Muscle layer of duodenum (tissue), 2 donors: ENCODE data around the gene GLCE.

Experiments used
- H3K27ac ChIP-seq: one replicate; pipeline ENCODE4 v1.7.0; 2013; ENCODE audit warnings: mild to moderate bottlenecking, low read length
- H3K27me3 ChIP-seq: one replicate; pipeline ENCODE4 v1.7.0; 2013; ENCODE audit warnings: low read depth, mild to moderate bottlenecking, control low read depth, low read length
- H3K36me3 ChIP-seq, 2 donors: one replicate each; pipeline ENCODE4 v1.7.0; 2013; ENCODE audit warnings: low read length in 2 of 2, control low read depth in 1 of 2, mild to moderate bottlenecking in 1 of 2; ENCODE audit not compliant: insufficient read depth in 2 of 2, control insufficient read depth in 1 of 2
- H3K4me1 ChIP-seq, 2 donors: one replicate each; pipeline ENCODE4 v1.7.0; 2013; ENCODE audit warnings: low read length in 2 of 2, mild to moderate bottlenecking in 2 of 2, control low read depth in 1 of 2, moderate library complexity in 1 of 2; ENCODE audit not compliant: insufficient read depth in 2 of 2, control insufficient read depth in 1 of 2
- H3K4me3 ChIP-seq, 2 donors: one replicate each; pipeline ENCODE4 v1.7.0; 2013; ENCODE audit warnings: low read length in 2 of 2, low read depth in 1 of 2, mild to moderate bottlenecking in 1 of 2
- H3K9me3 ChIP-seq, 2 donors: one replicate each; pipeline ENCODE4 v1.7.0; 2013; ENCODE audit warnings: low read length in 2 of 2, control low read depth in 1 of 2, mild to moderate bottlenecking in 1 of 2; ENCODE audit not compliant: control insufficient read depth in 1 of 2
- donor health status: healthy.

GLCE gene

DNA sequence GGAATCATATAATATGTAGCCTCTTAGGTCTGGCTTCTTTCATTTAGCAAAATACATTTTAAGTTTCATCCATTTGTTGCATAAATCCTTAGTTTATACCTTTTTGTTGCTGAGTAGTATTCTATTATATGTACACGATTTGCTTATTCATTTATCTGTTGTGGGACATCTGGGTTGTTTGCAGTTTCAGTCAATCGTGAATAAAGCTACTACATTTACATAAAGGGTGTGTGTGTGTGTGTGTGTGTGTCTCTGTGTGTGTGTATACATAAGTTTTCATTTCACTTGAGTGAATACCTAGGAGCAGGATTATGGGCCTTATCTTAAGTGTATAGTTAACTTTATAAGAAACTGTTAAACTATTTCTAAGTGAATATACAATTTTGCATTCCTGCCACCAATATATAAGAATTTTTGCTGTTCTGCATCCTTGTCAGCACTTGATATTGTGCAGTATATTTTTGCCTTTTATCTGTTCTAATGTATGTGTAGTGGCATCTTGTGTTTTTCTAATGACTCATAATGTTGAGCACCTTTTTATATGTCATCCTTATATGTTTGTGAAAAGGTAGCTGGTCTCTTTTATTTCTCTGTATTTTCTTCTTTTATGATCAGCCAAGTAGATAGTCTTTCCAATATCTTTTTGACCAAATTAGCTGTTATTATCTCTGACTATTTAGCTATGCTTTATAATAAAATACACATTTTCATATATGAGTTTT is 55.0 kb downstream of the GLCE start:
- no peaks in the 10 kb centered on the region for H3K36me3 ChIP-seq
- no peaks in the 10 kb centered on the region for H3K27me3 ChIP-seq
- no peaks in the 10 kb centered on the region for H3K4me1 ChIP-seq
- no peaks in the 10 kb centered on the region for H3K9me3 ChIP-seq
- H3K4me3 ChIP-seq, result no peak overlapping the region
- H3K27ac ChIP-seq, result no peak overlapping the region

DNA sequence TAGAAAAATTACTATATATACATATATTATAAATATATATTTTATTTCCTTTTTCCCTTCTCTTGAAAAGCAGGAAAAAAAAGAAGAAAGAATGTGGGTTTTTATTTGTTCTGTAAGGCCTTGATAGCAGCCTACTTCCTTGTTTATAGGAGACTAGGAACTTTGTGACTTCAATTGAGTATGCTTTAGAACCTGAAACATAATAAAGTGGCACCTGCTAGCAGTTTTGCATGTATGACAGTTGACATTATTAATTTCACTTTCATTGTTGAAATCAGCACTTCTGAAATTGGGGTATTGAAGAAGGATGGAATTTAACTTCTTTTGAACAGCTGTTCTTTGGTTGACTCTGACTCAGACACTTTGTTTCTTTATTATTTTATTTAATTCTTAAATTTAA is 56.9 kb downstream of the GLCE start:
- no peak overlapping the region for H3K27ac ChIP-seq
- H3K4me1 ChIP-seq, result no peaks in the 10 kb centered on the region
- H3K36me3 ChIP-seq, result no peaks in the 10 kb centered on the region

DNA sequence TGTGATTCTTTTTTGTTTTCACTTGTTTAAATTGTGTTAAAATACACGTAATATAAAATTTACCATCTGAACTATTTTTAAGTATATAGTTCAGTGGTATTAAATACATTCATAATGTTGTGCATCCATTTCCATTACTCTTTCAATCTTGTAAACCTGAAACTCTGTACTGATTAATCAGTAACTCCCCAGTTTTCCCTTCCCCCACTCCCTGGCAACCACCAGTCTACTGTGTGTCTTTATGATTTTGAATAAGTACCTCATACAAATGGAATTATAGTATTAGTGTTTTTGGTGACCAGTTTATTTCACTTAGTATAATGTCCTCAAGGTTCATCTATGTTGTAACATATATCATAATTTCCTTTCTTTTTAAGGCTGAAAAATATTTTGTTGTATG is 59.3 kb downstream of the GLCE start:
- Histone ChIP-seq H3K36me3 (no peaks in the 10 kb centered on the region), H3K9me3 (no peaks in the 10 kb centered on the region), H3K27ac (no peak overlapping the region), H3K4me1 (no peaks in the 10 kb centered on the region), H3K4me3 (no peak overlapping the region), H3K27me3 (no peaks in the 10 kb centered on the region)

More for the DNA sequence above, 56.9 kb downstream of the GLCE start:
- Histone ChIP-seq H3K27me3 (no peaks in the 10 kb centered on the region), H3K4me3 (no peak overlapping the region), H3K9me3 (no peaks in the 10 kb centered on the region)

DNA sequence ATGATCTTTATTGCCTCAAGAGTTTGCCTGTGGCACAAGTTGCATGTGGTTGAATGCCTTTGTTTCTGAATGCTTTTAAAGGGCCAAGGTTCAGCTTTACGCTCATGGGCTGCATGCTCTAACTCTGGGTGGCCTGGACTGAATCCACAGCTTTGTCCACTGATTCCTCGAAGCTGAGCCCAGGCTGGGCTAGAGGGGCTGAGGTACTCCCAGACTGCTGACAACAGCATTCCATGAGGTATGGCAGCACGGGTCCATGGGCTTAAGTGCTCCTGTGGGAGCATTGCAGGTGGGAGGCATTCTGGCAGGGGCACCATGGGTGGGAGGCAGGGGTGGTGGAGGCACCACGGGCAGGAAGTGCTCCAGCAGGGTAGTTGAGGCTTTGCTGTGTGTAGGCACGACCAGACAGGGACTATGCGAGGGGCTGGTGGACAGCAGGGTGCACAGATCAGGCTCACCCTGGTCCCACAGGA is 61.6 kb downstream of the GLCE start:
- Histone ChIP-seq H3K36me3 (no peaks in the 10 kb centered on the region), H3K27me3 (no peaks in the 10 kb centered on the region), H3K4me1 (no peaks in the 10 kb centered on the region), H3K9me3 (no peaks in the 10 kb centered on the region), H3K4me3 (no peak overlapping the region), H3K27ac (no peak overlapping the region)

DNA sequence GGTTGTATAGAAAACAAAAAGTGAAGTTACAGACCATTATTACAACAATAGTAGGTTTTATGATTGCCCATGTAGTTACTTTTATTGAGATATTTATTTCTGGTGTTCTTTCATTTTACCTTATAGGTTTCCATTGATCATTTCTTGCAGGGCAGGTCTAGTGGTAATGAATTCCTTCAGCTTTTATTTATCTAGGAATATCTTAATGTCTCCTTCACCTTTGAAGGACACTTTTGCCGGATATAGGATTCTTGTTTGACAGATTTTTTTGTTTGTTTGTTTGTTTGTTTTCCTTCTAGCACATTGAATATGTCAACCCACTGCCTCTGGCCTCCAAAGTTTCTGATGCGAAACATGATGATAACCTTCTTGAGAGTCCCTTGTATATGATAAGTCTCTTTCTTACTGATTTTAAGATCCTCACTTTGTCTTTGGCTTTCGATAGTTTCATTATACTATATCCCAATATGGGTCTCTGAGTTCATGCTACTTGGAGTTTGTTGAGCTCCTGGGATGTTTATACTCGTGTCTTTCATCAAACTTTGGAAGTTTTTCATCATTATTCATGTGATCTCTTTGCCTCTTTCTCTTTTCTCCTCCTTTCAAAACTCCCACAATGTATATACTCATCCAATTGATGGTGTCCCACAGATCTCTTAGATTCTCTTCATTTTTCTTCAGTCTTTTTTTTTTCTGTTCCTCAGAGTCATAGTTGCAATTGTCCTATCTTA is 62.8 kb downstream of the GLCE start:
- Histone ChIP-seq H3K36me3 (no peaks in the 10 kb centered on the region), H3K27me3 (no peaks in the 10 kb centered on the region), H3K27ac (no peak overlapping the region), H3K4me3 (no peak overlapping the region), H3K4me1 (no peaks in the 10 kb centered on the region), H3K9me3 (no peaks in the 10 kb centered on the region)

DNA sequence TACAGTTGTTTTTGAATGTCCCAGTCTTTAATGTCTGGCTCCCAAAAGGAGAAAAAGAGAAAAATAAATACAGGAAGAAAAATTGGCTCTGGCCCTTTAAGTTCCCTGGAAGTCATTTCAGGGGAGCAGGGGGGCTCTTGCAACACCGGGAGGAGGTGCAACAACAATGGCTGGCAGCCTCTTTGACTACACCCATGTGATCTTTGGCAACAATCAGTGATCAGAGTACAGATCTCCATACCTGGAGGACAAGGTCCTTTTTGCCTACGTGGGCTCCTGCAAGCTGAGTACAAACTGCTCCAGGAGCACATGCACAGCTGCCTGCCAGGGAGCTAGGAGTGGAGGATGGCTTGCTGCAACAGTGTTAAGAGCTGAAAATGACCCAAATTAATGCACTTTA is 63.9 kb downstream of the GLCE start:
- no peak overlapping the region for H3K4me3 ChIP-seq
- H3K9me3 ChIP-seq, result no peaks in the 10 kb centered on the region
- no peak overlapping the region for H3K27ac ChIP-seq
- no peaks in the 10 kb centered on the region for H3K36me3 ChIP-seq
- no peaks in the 10 kb centered on the region for H3K4me1 ChIP-seq
- no peaks in the 10 kb centered on the region for H3K27me3 ChIP-seq

DNA sequence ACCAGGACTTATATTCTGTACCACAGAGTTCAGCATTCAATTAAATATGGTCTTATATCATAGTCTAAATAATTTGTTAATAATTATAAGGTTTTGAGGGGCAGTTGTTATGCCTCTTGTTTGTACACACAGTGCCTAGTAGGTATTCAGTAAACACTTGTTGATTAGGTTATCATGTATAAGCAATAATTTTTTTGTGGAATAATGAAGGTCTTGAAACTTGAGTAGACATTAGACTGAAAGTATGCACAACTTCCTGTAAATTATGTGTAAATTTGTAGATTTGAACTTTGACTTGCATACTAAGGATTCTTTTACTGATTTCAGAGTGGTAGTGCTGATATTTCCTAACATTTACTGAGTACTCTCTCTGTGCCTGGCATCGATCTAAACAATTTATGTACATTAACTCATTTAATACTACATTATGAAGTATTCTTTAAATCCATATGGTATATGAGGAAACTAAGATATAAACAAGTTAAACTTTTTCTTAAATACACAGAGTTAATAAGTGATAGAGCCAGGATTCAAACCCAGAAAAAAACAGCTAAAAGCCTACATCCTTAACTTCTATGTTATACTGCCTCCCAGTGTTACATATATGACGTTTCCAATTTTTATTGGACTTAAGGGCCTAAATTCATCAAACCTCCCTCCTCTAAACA is 65.1 kb downstream of the GLCE start:
- Histone ChIP-seq H3K9me3 (no peaks in the 10 kb centered on the region), H3K4me1 (no peaks in the 10 kb centered on the region), H3K36me3 (peaks cover 0 to 3% of the 10 kb centered on the region in 2 donors), H3K4me3 (no peak overlapping the region), H3K27me3 (no peaks in the 10 kb centered on the region), H3K27ac (no peak overlapping the region)

DNA sequence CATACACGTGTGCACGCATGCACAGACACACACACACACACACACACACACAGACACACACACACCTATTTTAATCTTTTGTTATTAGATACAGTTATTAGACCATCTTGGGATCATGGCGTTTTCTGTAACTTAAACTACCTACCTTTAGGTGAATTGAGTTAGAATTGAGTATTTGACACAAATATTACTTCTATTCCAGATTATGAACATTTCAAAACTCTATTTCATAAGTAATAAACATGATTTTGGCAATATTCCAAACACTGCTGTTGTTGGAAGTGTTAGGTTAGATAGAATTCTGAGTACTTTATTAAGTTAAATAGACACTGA is 65.6 kb downstream of the GLCE start:
- H3K36me3 ChIP-seq, result peaks cover 0 to 3% of the 10 kb centered on the region in 2 donors
- H3K4me3 ChIP-seq, result no peak overlapping the region
- no peaks in the 10 kb centered on the region for H3K9me3 ChIP-seq
- no peak overlapping the region for H3K27ac ChIP-seq
- no peaks in the 10 kb centered on the region for H3K27me3 ChIP-seq
- H3K4me1 ChIP-seq, result no peaks in the 10 kb centered on the region

DNA sequence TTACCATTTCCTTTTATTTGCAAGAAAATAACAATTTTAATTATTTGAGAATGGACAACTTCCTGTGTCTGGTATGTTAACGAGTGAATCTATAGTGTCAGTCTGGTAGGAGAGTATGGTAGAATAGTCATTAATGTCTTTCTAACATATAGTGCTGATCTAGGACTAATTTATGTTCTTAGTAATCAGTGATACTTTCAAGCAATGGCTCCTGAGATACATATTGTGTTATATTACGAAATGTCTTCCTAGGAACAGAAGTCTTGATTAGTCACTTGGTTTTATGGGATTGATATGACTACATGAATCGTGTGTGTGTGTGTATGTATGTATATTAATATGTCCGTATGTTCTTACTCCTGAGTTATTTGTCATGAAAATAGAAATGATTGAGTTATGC is 71.7 kb downstream of the GLCE start:
- Histone ChIP-seq H3K36me3 (peaks cover 0 to 3% of the 10 kb centered on the region in 2 donors), H3K27ac (no peak overlapping the region), H3K27me3 (no peaks in the 10 kb centered on the region), H3K4me1 (no peaks in the 10 kb centered on the region), H3K9me3 (no peaks in the 10 kb centered on the region), H3K4me3 (no peak overlapping the region)

DNA sequence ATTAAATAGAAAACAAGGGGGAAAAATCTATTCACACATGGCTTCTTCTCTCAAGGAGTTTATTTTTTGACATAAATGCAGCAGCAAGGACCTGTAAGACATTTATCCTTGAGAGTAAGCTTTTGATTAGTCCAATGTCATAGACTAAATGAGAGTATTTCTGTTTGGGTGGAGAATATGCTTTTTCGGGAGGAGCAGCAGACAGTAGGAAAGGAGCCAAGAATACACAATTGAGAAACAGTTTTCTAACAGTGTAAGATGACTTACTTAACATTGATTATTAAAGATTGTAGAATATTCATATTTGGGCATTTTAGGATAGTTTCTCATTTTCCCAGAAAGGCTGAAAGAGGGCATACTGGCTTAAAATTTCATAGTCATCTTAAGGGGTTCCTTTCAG is 72.3 kb downstream of the GLCE start:
- H3K4me1 ChIP-seq, result no peaks in the 10 kb centered on the region
- H3K9me3 ChIP-seq, result no peaks in the 10 kb centered on the region
- H3K27ac ChIP-seq, result no peak overlapping the region
- no peaks in the 10 kb centered on the region for H3K27me3 ChIP-seq
- H3K4me3 ChIP-seq, result no peak overlapping the region
- peaks cover 0 to 3% of the 10 kb centered on the region in 2 donors for H3K36me3 ChIP-seq

DNA sequence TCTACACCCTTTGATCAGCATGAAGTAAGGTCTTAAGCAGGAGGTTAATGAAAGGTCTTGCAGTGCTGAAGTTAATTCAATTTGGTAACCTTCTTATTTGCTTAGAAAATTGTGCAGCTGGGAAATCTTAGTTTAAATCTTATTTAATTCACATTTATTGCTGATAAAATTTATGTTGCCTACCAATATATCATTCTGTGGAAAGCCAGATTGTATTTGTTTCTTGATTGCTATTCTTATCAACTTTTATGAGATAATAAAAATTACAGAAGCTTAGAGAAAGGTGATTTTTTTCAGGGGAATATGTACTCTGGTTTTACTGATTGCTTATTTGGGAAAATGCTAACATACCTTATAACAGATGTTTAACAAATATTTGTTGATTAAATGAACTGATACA is 74.2 kb downstream of the GLCE start:
- Histone ChIP-seq H3K4me3 (no peak overlapping the region), H3K4me1 (no peaks in the 10 kb centered on the region), H3K36me3 (peaks cover 0 to 3% of the 10 kb centered on the region in 2 donors), H3K9me3 (peaks cover 0 to 3% of the 10 kb centered on the region in 2 donors), H3K27me3 (no peaks in the 10 kb centered on the region), H3K27ac (no peak overlapping the region)
